22Rv1 (cell line): ENCODE measurements around the gene GADD45B.

Experiments used
- H3K27ac ChIP-seq: fragments of 450-650 bp; 2 replicates; pipeline ENCODE4 v1.5.1; 2017
- CTCF ChIP-seq: fragments of 450-650 bp; IDR thresholded peaks from 2 replicates; pipeline ENCODE4 v1.5.1; 2017; ENCODE audit warnings: mild to moderate bottlenecking
- ZFX ChIP-seq: fragments of 450-650 bp; IDR thresholded peaks from 2 replicates; pipeline ENCODE4 v1.6.1; 2017; ENCODE audit warnings: antibody characterized with exemption, borderline replicate concordance

Gene GADD45B

DNA sequence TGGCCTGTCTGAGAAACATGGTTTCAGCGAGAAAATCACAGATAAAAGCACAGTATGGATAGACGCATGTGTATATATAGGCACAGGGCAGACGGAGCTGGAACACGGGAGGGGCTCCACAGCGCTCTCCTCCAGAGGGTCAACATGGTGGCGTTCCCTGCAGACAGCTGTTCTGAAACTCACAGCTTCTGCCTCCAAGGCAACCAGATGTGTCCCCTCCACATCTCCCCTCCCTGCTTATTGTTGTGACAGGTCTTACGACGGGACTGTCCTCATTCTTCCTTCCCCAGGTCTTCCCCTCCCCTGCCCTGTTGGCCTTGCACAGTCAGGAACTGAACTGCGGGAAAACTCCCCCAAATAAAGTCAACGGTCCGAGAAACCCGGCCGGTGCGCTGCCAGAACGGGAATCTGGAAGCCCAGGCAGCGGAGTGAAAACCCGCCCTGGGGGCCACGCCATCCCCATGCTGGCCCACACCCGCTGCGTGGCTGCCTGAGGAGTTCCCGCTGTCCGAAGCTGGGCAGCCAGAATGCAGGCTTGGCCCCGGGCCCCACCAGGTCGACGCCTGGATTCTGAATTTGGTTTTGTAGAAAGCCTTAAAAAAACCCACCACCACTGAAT, 45.9 kb upstream of the GADD45B start:
- TF ChIP-seq ZFX (no peak), CTCF (no peak)
- H3K27ac ChIP-seq: no peak overlapping the region

- TF ChIP-seq ZFX (no peak), CTCF (no peak)
- H3K27ac ChIP-seq: no peak overlapping the region
Measured at GRCh38 chr19:2431318-2432055, 44.4 kb upstream of the GADD45B start.

GRCh38 chr19:2432131-2432848, 43.6 kb upstream of the GADD45B start:
- no peak overlapping the region for H3K27ac ChIP-seq
- TF ChIP-seq CTCF (no peak), ZFX (no peak)

GRCh38 chr19:2433854-2434253, 42.1 kb upstream of the GADD45B start:
- no peak for TF ChIP-seq ZFX
- TF ChIP-seq CTCF: no peak
- no peak overlapping the region for H3K27ac ChIP-seq

DNA sequence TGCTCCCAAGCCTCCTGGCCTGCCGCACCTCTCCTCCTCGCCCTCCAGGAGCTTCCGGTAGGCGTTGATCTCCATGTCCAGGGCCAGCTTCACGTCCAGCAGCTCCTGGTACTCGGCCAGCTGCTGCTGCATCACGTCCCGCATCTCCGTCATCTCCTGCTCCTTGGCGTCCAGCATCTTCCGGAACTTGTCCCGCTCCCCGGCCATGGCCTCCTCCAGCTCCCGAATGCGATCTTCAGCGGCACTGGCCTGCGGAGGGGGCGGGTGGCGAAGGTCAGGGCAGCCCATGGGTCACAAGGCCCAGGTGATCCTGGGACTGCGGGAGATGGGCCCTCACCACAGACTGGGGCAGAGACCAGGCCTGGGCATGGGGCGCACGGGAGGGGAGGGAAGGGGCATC, 41.7 kb upstream of the GADD45B start:
- TF ChIP-seq CTCF: no peak
- TF ChIP-seq ZFX: no peak
- H3K27ac ChIP-seq: no peak overlapping the region

DNA sequence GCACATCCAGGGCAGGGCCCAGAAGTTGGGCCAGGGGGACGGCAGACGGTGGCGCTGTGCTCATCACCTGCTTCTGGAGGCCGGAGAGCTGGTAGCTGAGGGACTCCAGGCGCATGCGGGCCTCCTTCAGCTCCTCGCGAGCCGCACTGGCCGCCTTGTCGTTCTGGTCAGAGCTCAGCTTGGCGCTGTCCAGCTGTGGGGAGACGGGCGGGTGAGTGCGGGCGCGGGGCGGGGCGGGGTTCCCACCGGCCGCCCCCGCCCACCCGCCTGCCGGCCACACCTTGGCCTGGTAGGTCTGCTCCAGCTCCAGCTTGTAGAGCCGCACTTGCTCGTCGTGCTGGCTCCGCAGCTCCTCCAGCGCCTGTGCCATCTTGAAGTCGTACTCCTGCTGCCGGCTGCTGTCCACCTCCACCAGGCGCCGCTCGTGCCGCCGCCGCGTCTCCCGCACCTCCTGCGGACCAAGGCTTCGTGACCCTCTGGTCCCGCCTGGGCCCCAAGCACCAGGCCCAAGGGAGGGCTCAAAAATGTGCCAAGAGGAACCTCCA, 41.1 kb upstream of the GADD45B start:
- TF ChIP-seq ZFX (no peak), CTCF (no peak)
- H3K27ac ChIP-seq: no peak overlapping the region
